ENCODE measurements around the gene ANKRD62. TPM values are rescaled to one million over a fixed set of nuclear protein-coding genes. Genes with fewer than 3 reads are reported as not detected.
"Not testable (repeated sequence)": the region's sequence is repeated elsewhere in the genome, so short reads cannot be mapped to it uniquely, and the experiment has no call there.

ANKRD62 gene
- total RNA-seq, 1 donor from 2014 or later, result not detected

GRCh38 chr18:12092398-12093229, 1.0 kb upstream of the ANKRD62 start:
- intact Hi-C loops (cut with micrococcal nuclease), result loop anchor here (1.0 kb wide), 1 partner anchor 145 kb away; no protein-coding TSS in a partner anchor

GRCh38 chr18:12098374-12098773, 4.7 kb downstream of the ANKRD62 start:
- intact Hi-C loops (cut with micrococcal nuclease), result no loop called here

- intact Hi-C loops (cut with micrococcal nuclease), result no loop called here
These were observed 5.5 kb downstream of the ANKRD62 start for GRCh38 chr18:12099160-12099559.

- intact Hi-C loops (cut with micrococcal nuclease), result no loop called here
These were observed 7.6 kb downstream of the ANKRD62 start for GRCh38 chr18:12101266-12101665.

- intact Hi-C loops (cut with micrococcal nuclease), result no loop called here
These were observed 8.6 kb downstream of the ANKRD62 start for GRCh38 chr18:12102136-12102842.

GRCh38 chr18:12106471-12106870, 12.8 kb downstream of the ANKRD62 start:
- intact Hi-C loops (cut with micrococcal nuclease), result no loop called here

- intact Hi-C loops (cut with micrococcal nuclease), result no loop called here
These were observed 16.2 kb downstream of the ANKRD62 start for GRCh38 chr18:12109836-12110235.

- intact Hi-C loops (cut with micrococcal nuclease), result no loop called here
These were observed 20.5 kb downstream of the ANKRD62 start for GRCh38 chr18:12113999-12114646.

- intact Hi-C loops (cut with micrococcal nuclease), result no loop called here
These were observed 25.7 kb downstream of the ANKRD62 start for GRCh38 chr18:12119358-12119757.

GRCh38 chr18:12121175-12122042, 27.8 kb downstream of the ANKRD62 start:
- intact Hi-C loops (cut with micrococcal nuclease), result no loop called here

- intact Hi-C loops (cut with micrococcal nuclease), result not testable (repeated sequence)
These were observed 28.4 kb downstream of the ANKRD62 start for GRCh38 chr18:12122043-12122389.

GRCh38 chr18:12127647-12128046, 34.0 kb downstream of the ANKRD62 start:
- intact Hi-C loops (cut with micrococcal nuclease), result not testable (repeated sequence)

- intact Hi-C loops (cut with micrococcal nuclease), result not testable (repeated sequence)
These were observed 45.2 kb downstream of the ANKRD62 start for GRCh38 chr18:12138831-12139230.

- intact Hi-C loops (cut with micrococcal nuclease), result not testable (repeated sequence)
These were observed 47.2 kb downstream of the ANKRD62 start for GRCh38 chr18:12140866-12141265.

- intact Hi-C loops (cut with micrococcal nuclease), result not testable (repeated sequence)
These were observed 48.1 kb downstream of the ANKRD62 start for GRCh38 chr18:12141778-12142177.

- intact Hi-C loops (cut with micrococcal nuclease), result not testable (repeated sequence)
These were observed 55.8 kb downstream of the ANKRD62 start for GRCh38 chr18:12149431-12149830.

GRCh38 chr18:12154361-12154760, 60.7 kb downstream of the ANKRD62 start:
- intact Hi-C loops (cut with micrococcal nuclease), result no loop called here

- intact Hi-C loops (cut with micrococcal nuclease), result no loop called here
These were observed 62.4 kb downstream of the ANKRD62 start for GRCh38 chr18:12155996-12156395.

- intact Hi-C loops (cut with micrococcal nuclease), result no loop called here
These were observed 65.8 kb downstream of the ANKRD62 start for GRCh38 chr18:12159446-12159845.

GRCh38 chr18:12162786-12163185, 69.1 kb downstream of the ANKRD62 start:
- intact Hi-C loops (cut with micrococcal nuclease), result no loop called here

Data from T-helper 1 cell treated with Interleukin-12 subunit alpha and Interleukin-12 subunit beta and Interleukin-4 antibody, amounts not matched to agents 30 ng/mL and 1 ng/mL, for 36 hours (primary cell).